Osteoblast (primary cell): ENCODE results near the gene SUN2. TPM values are rescaled to one million over a fixed set of nuclear protein-coding genes. Genes with fewer than 3 reads are reported as not detected.
"Not testable (repeated sequence)": the region's sequence is repeated elsewhere in the genome, so short reads cannot be mapped to it uniquely, and the experiment has no call there.

Experiments used
- DNase-seq: peaks from one replicate; pipeline ENCODE4 v3.0.0; 2011; ENCODE audit warnings: low spot score, mixed read lengths; ENCODE audit not compliant: insufficient read length; ENCODE audit errors: missing footprints
- H2AFZ ChIP-seq: 2 replicates; pipeline ENCODE4 v1.6.0; 2011; ENCODE audit warnings: mild to moderate bottlenecking, low read length
- H3K27ac ChIP-seq: 2 replicates; pipeline ENCODE4 v1.5.1; 2011; ENCODE audit warnings: mild to moderate bottlenecking, low read depth, low read length, moderate library complexity
- H3K27me3 ChIP-seq: 2 replicates; pipeline ENCODE4 v1.6.0; 2012; ENCODE audit warnings: mild to moderate bottlenecking, control low read depth, inconsistent platforms, low read length, moderate library complexity; ENCODE audit not compliant: insufficient read depth
- H3K36me3 ChIP-seq: 2 replicates; pipeline ENCODE4 v1.5.1; 2011; ENCODE audit warnings: mild to moderate bottlenecking, low read length, control low read depth, moderate library complexity; ENCODE audit not compliant: insufficient read depth
- H3K4me1 ChIP-seq: 2 replicates; pipeline ENCODE4 v1.5.1; 2011; ENCODE audit warnings: mild to moderate bottlenecking, low read length, control low read depth, moderate library complexity; ENCODE audit not compliant: insufficient read depth
- H3K4me2 ChIP-seq: 2 replicates; pipeline ENCODE4 v1.6.0; 2011; ENCODE audit warnings: mild to moderate bottlenecking, low read length; ENCODE audit not compliant: insufficient read depth
- H3K4me3 ChIP-seq: fragments of 200-600 bp; sonication (generic); 3 replicates; pipeline ENCODE4 v1.5.1; 2012; ENCODE audit warnings: mild to moderate bottlenecking, low read length, inconsistent platforms; ENCODE audit not compliant: insufficient read depth
- H3K79me2 ChIP-seq: 2 replicates; pipeline ENCODE4 v1.6.0; 2012; ENCODE audit warnings: mild to moderate bottlenecking, low read length, control low read depth, inconsistent platforms; ENCODE audit not compliant: insufficient read depth
- H3K9me3 ChIP-seq: 2 replicates; pipeline ENCODE4 v1.5.1; 2011; ENCODE audit warnings: low read depth, low read length, control low read depth
- H4K20me1 ChIP-seq: 2 replicates; pipeline ENCODE4 v1.6.0; 2012; ENCODE audit warnings: mild to moderate bottlenecking, low read length, control low read depth; ENCODE audit not compliant: insufficient read depth
- total RNA-seq: library from RNA; depleted of rRNA; stranded (reverse); fragments of >200 nt; gene quantifications from 2 replicates; pipeline ENCODE4 v1.2.3, GENCODE V29; 2012
- TF ChIP-seq, protein P1 (sequence below): IDR thresholded peaks from 2 replicates; pipeline ENCODE4 v1.5.1; 2011; ENCODE audit warnings: mild to moderate bottlenecking, low read depth, low read length, moderate library complexity; ENCODE audit errors: extremely low read depth

SUN2 gene
- total RNA-seq, result 95.2 and 105 TPM in 2 replicates

DNA sequence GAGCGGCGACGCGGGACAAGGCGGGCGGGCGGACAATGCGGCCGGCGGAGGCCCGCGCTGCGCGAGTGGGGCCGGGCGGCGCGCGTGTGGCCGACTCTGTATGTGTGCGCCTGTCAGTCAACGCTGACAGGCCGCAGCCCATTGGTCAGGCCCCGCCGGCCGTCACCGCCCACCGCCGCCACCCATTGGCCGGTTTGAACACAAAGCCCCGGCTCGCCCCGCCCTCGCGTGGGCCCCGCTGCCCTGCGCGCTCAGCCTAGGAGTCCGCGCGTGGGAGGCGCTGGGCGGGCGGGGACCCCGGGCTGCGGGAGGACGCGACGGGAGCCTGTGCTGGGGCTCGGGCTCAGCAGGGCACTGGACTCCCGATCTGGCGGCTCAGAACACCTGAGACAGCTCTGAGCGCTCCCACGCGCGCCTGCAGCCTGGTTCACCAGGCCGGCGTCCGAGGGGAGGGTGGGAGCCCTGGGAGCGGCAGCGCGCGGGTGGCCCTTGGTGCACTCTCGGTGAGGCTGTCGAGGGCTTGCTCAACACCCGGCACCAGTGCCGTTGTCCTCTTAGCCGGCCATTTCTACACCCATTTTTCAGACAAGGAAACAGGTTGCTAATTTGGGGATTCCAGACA lies at the start of gene SUN2:
Gene SUN2, minus strand, starts transcription at position 88 of the 622 bp plus-strand sequence. CDS start 3,370 bp downstream, outside the sequence.
- peak; percentile 100 for DNase-seq
- no peaks in the 10 kb centered on the region for H4K20me1 ChIP-seq
- H3K4me2 ChIP-seq, result peak within 1 kb of the TSS; percentile 95
- H3K79me2 ChIP-seq, result peaks cover 30% of the 10 kb centered on the region
- H3K27me3 ChIP-seq, result no peaks in the 10 kb centered on the region
- H2AFZ ChIP-seq, result peak within 1 kb of the TSS; percentile 83
- peaks cover 18% of the 10 kb centered on the region for H3K36me3 ChIP-seq
- peak within 1 kb of the TSS; percentile 92 for H3K27ac ChIP-seq
- TF ChIP-seq, protein P1, sequence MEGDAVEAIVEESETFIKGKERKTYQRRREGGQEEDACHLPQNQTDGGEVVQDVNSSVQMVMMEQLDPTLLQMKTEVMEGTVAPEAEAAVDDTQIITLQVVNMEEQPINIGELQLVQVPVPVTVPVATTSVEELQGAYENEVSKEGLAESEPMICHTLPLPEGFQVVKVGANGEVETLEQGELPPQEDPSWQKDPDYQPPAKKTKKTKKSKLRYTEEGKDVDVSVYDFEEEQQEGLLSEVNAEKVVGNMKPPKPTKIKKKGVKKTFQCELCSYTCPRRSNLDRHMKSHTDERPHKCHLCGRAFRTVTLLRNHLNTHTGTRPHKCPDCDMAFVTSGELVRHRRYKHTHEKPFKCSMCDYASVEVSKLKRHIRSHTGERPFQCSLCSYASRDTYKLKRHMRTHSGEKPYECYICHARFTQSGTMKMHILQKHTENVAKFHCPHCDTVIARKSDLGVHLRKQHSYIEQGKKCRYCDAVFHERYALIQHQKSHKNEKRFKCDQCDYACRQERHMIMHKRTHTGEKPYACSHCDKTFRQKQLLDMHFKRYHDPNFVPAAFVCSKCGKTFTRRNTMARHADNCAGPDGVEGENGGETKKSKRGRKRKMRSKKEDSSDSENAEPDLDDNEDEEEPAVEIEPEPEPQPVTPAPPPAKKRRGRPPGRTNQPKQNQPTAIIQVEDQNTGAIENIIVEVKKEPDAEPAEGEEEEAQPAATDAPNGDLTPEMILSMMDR, result no peak
- H3K4me3 ChIP-seq, result peak within 1 kb of the TSS; percentile 81
- H3K4me1 ChIP-seq, result peaks cover 19% of the 10 kb centered on the region
- H3K9me3 ChIP-seq, result no peaks in the 10 kb centered on the region

- not testable (repeated sequence) for H3K4me2 ChIP-seq
Measured at GRCh38 chr22:38805041-38805593, 49.3 kb upstream of the SUN2 start.

GRCh38 chr22:38802671-38803121 lies 46.9 kb upstream of the SUN2 start:
- Histone ChIP-seq H3K4me2 (peak overlapping the region; percentile 7), H4K20me1 (no peaks in the 10 kb centered on the region), H3K27me3 (peaks cover 4% of the 10 kb centered on the region), H3K4me3 (no peak overlapping the region), H3K79me2 (no peaks in the 10 kb centered on the region), H2AFZ (no peak overlapping the region), H3K36me3 (no peaks in the 10 kb centered on the region), H3K4me1 (peaks cover 21% of the 10 kb centered on the region), H3K9me3 (no peaks in the 10 kb centered on the region), H3K27ac (no peak overlapping the region)
- TF ChIP-seq, protein P1, result no peak
- DNase-seq, result peak; percentile 96

More at GRCh38 chr22:38805041-38805593, 49.3 kb upstream of the SUN2 start:
- H3K4me1 ChIP-seq, result peaks cover 12% of the 10 kb centered on the region
- not testable (repeated sequence) for H3K27ac ChIP-seq, H3K4me3 ChIP-seq, DNase-seq, H3K27me3 ChIP-seq, H4K20me1 ChIP-seq, H3K79me2 ChIP-seq, H2AFZ ChIP-seq, H3K9me3 ChIP-seq, H3K36me3 ChIP-seq

DNA sequence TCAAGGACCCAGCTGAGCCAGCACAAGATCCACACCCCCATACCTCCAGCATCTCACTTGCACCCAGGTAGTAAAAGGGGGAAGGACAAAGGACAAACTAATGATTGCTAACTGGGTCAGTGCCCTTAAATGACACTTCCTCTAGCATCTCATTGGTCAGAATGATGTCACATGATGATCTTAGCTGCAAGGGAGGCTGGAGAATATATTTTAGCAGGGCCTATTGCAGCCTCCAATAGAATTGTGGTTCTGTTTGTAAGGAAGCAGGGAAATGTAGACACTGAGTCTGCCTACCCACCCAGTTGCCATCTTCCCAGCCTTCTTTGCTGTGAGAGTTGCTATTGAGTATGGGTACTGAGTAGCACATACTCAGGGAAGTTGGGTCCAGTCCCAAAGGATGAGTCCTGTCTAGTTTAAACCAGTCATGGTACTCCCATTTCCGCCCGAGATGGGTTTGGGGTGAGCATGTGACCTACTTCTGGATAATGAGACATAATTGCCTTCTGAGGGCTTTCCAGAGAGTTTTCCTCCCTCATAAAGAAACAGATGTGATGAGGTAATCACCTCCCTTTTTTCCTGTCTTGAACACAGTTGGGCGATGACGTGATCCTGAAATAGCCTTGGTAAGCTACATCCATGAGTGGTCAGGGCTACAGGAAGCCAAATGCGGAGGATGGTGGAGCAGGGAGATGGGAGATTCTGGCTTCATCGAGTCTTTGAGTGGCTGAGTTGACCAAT lies 43.6 kb upstream of the SUN2 start:
- H3K27me3 ChIP-seq, result peaks cover 11% of the 10 kb centered on the region
- H3K27ac ChIP-seq, result peak overlapping the region; percentile 57

More for the DNA sequence above, 43.6 kb upstream of the SUN2 start:
- no peaks in the 10 kb centered on the region for H4K20me1 ChIP-seq
- DNase-seq, result peak; percentile 77
- H3K36me3 ChIP-seq, result no peaks in the 10 kb centered on the region
- no peaks in the 10 kb centered on the region for H3K9me3 ChIP-seq
- H3K4me1 ChIP-seq, result peaks cover 22% of the 10 kb centered on the region
- H3K4me3 ChIP-seq, result no peak overlapping the region
- TF ChIP-seq, protein P1, result no peak
- H2AFZ ChIP-seq, result no peak overlapping the region
- H3K79me2 ChIP-seq, result no peaks in the 10 kb centered on the region
- H3K4me2 ChIP-seq, result peak overlapping the region; percentile 44
